Measurements from ENCODE around the gene CHML.

- TF ChIP-seq EZH2 (IDR thresholded peaks at IDR 0.05; ENCODE audit: borderline replicate concordance, insufficient read depth, low read depth, low read length, poor library complexity, severe bottlenecking) (no peak), CTCF (IDR thresholded peaks at IDR 0.05) (no peak)
Measured at GRCh38 chr1:241614572-241614971, 25.6 kb downstream of the CHML start.
